ENCODE measurements around the gene AKAP11. TPM values are rescaled to one million over a fixed set of nuclear protein-coding genes. Genes with fewer than 3 reads are reported as not detected.

Gene AKAP11
- total RNA-seq, 1 experiment from 2014 or later = 16.9 TPM

GRCh38 chr13:42271337-42272114 is 426 bp upstream of the AKAP11 start:
- DNase-seq (ENCODE audit: low read depth) = peak; percentile 95

- DNase-seq (ENCODE audit: low read depth) = no peak
Measured at GRCh38 chr13:42272804-42273175, 838 bp downstream of the AKAP11 start.

GRCh38 chr13:42274386-42275097 is 2.6 kb downstream of the AKAP11 start:
- no peak for DNase-seq (ENCODE audit: low read depth)

- DNase-seq (ENCODE audit: low read depth) = no peak
Measured at GRCh38 chr13:42275098-42275471, 3.1 kb downstream of the AKAP11 start.

- DNase-seq (ENCODE audit: low read depth) = no peak
Measured at GRCh38 chr13:42275506-42275905, 3.6 kb downstream of the AKAP11 start.

GRCh38 chr13:42276683-42277082 is 4.7 kb downstream of the AKAP11 start:
- no peak for DNase-seq (ENCODE audit: low read depth)

GRCh38 chr13:42277618-42278276 is 5.8 kb downstream of the AKAP11 start:
- no peak for DNase-seq (ENCODE audit: low read depth)

- no peak for DNase-seq (ENCODE audit: low read depth)
Measured at GRCh38 chr13:42279080-42279479, 7.1 kb downstream of the AKAP11 start.

- DNase-seq (ENCODE audit: low read depth) = no peak
Measured at GRCh38 chr13:42279986-42280385, 8.0 kb downstream of the AKAP11 start.

- no peak for DNase-seq (ENCODE audit: low read depth)
Measured at GRCh38 chr13:42280537-42280936, 8.6 kb downstream of the AKAP11 start.

GRCh38 chr13:42283574-42283973 is 11.6 kb downstream of the AKAP11 start:
- no peak for DNase-seq (ENCODE audit: low read depth)

- DNase-seq (ENCODE audit: low read depth) = no peak
Measured at GRCh38 chr13:42284068-42284467, 12.1 kb downstream of the AKAP11 start.

GRCh38 chr13:42298392-42298791 is 26.4 kb downstream of the AKAP11 start:
- no peak for DNase-seq (ENCODE audit: low read depth)

GRCh38 chr13:42305503-42305902 is 33.6 kb downstream of the AKAP11 start:
- DNase-seq (ENCODE audit: low read depth) = no peak

- DNase-seq (ENCODE audit: low read depth) = peak; percentile 5
Measured at GRCh38 chr13:42307461-42307860, 35.5 kb downstream of the AKAP11 start.

- DNase-seq (ENCODE audit: low read depth) = no peak
Measured at GRCh38 chr13:42312817-42313431, 41.0 kb downstream of the AKAP11 start.

- DNase-seq (ENCODE audit: low read depth) = no peak
Measured at GRCh38 chr13:42318570-42318969, 46.6 kb downstream of the AKAP11 start.

- no peak for DNase-seq (ENCODE audit: low read depth)
Measured at GRCh38 chr13:42320375-42320787, 48.4 kb downstream of the AKAP11 start.

- DNase-seq (ENCODE audit: low read depth) = no peak
Measured at GRCh38 chr13:42322806-42323205, 50.9 kb downstream of the AKAP11 start.

- DNase-seq (ENCODE audit: low read depth) = no peak
Measured at GRCh38 chr13:42324704-42325103, 52.8 kb downstream of the AKAP11 start.

GRCh38 chr13:42327725-42328124 is 55.8 kb downstream of the AKAP11 start:
- DNase-seq (ENCODE audit: low read depth) = no peak

GRCh38 chr13:42328672-42329071 is 56.7 kb downstream of the AKAP11 start:
- no peak for DNase-seq (ENCODE audit: low read depth)

Measured in RPMI7951 (cell line).